NCI-H1694 treated with DMSO at 0.1 percent for 48 hours (cell line): Measurements from ENCODE around the gene HOXA11.

ENCODE experiments used
- DNase-seq: peaks from one replicate; lab custom pipeline; 2025; lab: John Stamatoyannopoulos, UW

Gene HOXA11

DNA sequence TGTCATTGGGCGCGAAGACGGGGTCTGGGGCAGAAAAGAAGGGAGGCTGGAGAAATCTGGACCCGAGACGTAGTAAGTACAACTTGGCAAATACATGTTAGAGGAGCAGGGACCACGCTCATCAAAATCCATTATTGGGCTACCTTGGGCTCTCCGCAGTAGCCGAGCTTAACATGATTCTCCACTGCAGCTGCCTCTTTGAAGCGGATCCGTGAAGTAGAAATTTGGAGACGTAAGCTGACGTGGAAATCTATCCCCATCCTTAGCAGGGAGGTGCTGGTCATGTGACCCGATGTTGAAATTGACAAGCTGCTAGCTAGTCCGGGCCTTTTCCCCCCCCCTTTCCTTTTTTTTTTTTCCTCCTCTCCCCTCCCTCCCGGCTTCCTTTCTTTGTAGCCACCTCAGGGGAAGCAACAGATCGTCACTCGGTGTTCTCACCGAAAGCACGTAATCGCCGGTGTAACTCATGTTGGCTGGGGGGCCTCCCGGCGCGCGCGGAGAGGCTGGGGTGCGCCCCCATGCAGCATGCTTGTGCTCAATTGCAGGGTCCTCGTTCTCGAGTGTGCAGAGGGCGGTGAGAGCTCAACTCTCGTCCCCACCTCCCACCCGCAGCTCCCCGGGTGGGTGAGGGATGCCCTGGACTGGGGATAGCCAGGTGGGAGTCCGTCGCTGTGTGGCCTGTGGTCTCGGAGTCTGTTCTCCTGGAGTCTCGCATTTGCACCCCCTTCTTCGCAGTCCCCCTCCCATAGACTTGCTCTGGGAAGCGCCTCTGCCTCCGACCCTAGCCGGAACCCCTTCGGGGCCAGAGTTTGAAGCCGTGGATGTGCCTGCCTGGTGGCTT lies at the start of gene HOXA11:
Gene HOXA11, minus strand, starts transcription at position 220 of the 841 bp plus-strand sequence. Its CDS starts 88 bp downstream, at position 132.
- no peak for DNase-seq

DNA sequence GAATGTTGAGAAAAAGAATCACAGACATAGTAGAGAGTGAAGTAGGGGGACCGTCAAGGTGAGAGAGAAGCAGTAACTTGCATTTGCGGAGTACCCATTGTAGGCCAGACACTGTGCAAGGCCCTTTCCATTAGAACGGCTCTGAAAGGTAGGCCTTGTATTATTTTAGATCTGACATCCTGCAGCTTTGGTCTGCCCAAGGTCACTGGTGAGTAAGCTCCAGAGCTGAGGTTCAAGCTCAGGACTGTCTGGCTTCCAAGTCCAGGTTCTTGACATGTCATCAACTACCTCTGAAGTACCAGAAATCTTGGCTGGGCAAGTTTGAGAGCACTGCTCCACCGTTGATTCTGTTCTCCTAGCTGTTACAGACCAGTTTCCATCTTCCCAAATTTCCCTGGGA lies 44.4 kb upstream of the HOXA11 start:
- DNase-seq: no peak

DNA sequence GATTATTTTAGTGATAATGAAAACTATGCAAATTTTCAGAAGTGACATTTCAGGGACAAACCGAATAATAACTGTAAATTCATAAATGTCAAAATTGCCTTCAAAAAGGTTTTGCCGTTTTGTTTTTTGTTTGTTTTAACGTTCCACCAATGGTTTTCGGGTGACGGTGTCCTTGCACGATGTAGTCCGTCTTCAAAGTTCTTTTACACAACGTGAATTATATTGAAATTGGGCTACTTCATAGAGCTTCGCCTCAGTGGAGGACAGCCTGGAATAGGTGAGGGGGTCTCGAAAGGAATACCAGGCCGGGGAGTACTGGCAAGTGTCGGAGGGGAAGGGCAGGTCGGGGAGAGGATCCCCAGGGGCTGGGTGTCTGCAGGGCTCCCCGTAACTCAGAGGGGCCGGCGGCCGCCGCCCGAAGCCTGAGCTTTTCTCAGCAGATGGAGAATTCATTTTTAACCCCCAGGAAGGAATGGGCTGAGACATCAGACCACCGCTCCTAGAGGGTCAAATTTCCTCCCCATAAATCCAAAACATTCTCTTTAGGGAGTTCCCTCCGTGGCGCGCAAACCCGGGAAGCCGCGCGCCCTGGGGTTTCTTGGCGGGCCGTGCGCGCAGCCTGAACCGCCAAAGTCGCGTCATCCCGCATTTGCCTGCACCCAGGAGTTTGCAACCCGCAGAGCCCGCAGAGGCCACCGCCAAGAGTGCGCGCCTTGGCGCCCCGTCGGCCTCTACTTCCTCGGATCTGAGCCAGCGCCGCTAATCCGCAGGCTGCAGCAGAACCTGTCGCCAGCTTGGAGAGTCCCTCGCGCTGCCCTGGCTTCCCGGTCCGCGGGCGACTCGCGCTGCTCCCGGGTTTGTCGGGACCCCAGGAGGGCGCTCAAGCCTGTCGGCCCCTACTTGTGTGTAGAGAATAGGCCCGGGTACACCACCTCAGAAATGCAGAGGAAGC lies 40.2 kb upstream of the HOXA11 start:
- DNase-seq: no peak

DNA sequence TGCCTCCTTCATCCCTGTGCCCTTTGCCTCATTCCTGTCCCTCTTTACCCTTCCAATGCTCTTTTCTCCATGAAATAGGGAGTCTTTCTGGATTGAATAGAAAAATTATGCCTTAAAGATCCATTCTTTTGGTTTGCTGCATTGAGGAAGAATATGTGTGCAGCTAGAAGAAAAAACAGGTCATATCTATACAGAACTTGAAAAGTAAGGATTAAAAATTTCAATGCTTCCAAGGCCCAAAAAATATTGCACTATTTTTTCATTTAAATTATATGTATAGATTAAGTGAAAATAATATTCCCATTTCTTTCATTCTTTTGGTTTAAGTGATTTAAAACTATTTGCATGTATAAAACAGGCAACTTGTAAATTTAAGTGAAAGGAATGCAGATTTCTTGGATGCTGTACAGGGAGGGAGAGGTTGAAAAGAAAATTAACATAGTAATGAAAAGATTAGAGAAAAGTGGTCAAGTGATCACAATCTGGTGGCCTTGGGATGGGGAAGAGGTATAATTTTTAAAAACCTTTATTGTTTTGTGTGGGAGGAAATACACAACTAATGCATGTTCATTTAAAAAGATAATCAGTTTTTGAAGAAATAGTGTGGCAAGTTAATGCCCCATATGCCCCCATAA lies 39.0 kb upstream of the HOXA11 start:
- no peak for DNase-seq

DNA sequence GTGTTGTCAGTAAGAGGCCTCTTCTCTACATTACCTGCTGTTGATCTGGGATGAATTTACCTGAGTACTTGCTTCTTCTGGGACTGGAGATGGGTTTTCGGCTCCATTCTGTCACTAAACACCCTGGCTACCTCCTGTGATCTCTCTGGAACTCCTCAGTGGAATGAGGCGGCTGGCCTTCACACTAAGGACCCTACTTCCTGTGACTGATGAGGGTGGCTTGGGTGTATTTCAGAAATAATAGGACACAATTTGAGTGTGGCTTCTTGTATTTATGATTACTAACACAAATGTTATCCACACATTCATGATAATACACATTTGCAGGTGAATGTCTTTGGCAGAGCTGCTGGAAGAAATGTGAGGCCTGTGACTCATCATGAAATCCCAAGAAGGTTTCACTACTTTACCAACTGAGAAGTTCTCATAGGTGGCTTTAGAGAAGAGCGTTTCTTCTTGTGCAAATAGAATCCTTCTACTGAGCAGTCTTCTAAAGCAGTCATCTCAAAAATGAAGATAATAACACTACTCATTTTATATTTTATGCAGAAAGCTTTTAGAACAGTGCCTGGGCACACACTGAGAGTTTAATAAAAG lies 36.3 kb upstream of the HOXA11 start:
- DNase-seq: no peak

DNA sequence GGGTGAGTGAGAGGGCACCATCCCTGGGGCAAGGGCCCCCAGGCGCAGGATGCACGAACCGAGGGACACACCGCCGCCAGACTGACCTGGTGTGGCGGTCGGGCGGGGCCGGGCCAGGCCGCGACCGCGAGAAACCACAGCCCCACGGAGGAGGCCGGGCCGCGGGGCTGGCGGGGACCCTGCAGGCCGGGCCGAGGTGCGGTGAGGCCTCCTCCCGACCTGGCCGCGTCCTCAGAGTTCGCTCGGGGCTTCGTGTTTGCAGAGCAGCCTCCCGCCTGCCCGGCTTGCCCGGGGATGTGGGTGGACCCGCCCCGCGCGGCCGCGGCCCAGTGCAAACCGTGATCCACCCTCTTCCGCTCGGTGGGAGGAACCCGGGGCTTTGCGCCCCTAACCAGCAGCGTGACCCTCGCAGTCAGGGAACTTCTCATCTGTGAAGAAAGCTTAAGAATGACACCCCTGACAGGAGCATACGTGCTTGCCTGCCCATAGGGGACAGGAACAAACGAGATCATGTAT lies 35.5 kb upstream of the HOXA11 start:
- DNase-seq: no peak

DNA sequence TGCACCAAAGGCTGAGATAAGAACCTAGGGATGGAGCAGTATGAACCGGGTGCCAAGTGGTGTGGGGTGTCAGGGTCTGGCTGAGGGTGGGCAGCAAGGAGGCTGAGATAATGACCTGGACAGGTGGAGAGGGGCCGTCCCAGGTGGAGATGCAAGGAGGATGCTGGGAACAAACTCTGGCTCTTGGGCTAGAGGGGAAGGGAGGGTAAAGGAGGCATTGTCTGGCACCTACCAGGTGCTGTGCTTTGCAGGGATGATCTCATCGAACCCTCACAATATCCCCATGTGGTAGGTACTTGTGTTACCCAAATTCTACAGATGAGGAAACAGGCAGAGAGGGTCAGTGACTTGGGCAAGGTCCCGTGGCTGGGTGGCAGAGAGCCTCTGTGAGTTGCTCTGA lies 34.8 kb upstream of the HOXA11 start:
- DNase-seq: no peak

DNA sequence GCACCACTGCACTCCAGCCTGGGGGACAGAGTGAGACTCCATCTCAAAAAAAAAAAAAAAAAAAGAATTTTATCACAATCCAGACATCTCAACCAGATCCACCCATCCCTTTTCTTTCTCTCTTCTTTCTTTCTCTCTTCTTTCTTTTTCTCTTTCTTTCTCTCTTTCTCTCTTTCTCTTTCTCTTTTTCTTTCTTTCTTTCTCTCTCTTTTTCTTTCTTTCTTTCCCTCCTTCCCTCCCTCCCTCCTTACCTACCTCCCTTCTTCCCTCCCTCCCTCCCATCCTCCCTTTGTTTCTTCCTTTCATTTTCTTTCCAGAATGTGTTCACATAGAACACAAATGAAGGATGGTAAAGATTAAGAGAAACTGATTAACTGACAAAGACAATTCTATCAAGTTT lies 32.9 kb upstream of the HOXA11 start:
- no peak for DNase-seq

DNA sequence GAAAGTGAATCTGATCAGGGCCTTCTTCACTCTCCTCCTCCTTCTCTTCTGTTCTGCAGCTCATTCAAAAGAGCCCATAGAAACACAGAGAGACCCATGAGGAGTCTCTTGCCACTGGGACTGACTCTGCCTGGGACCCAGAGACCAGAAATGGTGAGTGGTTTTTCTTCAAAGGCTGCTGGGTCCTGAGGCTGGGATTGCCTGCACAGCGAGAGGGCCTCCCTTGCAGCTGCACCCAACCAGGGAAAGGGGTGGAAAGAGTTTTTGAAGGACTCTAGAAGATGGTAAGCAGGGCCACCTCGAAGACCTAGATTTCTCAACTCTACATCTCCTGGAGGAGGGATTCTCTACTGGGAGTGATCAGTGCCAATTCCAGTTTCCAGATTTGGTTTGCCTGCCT lies 30.3 kb upstream of the HOXA11 start:
- DNase-seq: no peak

DNA sequence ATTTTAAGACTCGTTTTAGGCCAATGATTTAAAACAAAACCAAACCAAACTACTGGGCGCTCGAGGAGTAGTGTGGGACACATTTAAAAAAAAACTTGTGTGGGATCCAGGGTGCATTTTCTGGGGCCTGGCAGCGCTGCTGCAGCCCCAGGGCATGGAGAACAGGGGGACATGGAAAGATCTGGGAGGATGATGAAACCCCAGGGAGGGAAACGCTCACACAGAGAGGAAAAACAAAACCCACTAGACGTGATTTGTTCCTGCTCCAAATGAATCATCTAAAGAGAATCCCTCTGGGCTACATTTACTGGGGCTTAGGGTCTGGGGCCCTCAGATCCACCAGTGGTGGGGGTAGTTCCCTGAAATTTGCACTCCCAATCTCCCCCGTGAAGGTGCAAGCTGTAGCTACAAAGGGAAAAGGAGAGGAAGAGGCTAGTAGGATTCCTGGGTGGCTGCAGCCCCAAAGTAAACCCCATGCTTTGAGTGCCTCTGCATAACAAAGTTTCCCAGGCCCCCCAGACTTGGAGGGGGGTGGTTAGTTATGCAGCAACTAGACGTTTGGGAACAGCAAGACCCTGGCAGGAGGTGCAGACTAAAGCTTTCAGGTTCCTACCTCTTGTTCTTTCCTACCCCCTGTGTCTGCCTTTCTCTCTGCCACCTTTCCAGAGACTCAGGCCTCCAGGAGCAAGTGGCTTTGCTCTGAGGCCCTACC lies 29.4 kb upstream of the HOXA11 start:
- no peak for DNase-seq

DNA sequence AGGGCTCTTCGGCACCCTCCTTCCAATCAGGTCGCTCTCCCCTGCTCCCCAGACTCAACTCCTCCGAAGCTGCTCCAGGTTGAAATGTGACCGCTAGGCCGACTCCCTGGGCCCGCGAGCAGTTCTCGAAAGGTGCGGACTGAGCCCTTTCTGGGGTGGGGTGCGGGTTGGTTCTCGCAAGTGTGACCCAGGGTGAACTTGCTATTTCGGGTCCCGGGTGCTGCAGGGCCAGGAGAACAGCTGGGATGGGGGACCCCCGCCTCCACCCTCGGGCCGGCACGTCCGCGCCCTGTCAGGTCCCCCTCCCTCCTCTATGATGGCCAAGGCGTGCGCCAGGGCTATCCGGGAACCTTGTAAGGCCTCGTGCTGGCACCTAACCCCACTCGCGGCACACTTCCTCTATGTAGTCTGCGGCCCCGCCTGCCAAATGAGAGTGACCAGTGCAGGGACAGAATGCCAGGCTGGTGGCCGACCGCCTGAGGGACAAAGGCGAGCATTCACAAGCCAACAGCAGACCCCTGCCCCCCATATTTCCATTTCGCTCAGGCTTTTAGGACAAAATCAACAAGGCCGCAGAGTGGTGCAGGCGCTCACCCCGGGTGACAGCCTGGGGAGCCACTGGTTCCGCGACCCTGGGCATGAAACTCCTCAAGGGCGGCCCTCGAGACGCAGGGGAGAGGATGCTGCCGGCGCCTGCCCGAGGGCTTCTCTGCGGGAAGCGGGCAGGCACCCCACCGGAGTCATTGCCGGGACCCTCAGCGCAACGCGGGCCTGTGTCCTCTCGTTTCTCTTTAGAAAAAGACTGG lies 28.6 kb upstream of the HOXA11 start:
- DNase-seq: no peak

DNA sequence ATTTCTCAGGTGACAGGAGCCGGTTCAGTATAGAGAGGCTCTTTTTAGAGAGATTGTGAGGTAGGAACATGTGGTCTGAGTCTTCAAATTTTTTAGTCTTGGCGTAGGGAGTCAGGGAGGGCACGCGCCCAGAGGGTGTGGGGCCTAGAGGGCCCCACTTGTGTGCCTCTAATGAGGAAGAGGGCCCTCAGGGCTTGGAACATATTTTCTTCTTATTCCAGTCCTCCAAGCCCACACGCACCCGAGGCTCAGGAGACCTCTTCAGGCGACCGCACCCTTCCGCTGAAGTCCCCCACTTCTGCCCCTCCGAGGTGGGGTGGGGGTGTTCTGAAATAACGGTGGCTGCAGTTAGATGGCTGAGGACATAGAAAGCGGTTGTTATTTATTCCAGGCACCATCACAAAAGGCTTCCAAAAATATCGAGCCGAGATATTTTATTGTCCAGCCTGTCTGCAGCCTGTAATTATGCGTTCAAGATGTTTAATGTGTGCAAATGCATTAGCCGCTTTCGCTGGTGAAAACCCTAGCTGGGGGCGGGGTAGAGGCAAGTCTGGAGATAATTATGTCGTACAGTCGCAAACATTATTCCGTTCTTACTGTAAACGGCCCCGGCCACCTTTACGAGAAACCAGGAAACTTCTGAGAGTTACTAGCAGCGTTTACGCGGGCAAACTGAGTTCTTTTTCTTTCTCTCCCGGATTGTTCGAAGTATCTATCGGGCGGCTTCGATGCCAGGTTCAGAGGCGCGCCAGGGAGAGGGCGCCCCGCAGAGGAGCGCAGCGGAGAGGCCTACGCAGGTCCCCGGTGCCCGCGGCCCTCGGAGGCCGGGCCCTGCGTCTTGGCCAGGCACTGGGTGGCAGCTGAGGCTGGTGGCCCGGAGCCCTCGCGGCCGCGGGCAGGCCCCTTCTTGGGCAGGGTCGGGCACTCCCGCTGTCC lies 27.7 kb upstream of the HOXA11 start:
- DNase-seq: no peak

DNA sequence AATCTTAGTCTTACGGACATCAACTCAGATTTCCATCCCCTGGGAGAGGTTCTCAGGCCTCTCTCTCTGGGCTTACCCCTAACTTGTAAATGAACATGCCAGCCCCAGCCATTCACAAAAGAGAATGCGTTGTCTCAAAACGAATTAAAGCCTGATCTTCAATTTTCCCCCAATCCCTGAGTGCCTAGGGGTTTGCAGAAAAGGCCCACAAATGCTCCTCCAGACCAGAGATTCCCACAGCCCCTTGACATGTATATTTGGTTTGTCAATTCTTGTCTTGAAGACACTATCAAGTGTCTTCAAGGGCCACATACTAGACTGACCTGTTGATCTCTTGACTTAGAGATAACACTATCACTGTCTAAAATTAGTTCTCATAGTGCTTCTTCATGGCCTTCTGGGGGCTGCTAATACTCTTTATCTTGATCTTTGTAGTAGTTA lies 26.8 kb upstream of the HOXA11 start:
- no peak for DNase-seq

DNA sequence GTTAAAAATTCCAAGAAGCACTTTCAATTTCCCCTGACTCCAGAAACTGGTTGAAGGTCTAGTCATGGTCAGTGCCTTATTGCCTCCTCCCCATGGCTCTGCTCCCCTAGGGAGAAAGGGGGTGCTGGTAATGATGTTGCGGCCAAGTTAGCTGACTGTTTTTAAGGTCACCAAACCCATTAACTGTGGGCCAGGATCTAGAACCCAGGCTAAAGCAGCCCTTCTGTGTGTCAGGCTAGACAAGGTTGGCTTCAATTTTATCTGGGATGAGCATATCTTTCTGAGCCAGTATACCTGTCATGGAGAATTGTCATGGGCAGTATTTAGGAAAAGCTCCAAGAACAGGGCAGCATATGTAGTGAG lies 26.0 kb upstream of the HOXA11 start:
- DNase-seq: no peak

DNA sequence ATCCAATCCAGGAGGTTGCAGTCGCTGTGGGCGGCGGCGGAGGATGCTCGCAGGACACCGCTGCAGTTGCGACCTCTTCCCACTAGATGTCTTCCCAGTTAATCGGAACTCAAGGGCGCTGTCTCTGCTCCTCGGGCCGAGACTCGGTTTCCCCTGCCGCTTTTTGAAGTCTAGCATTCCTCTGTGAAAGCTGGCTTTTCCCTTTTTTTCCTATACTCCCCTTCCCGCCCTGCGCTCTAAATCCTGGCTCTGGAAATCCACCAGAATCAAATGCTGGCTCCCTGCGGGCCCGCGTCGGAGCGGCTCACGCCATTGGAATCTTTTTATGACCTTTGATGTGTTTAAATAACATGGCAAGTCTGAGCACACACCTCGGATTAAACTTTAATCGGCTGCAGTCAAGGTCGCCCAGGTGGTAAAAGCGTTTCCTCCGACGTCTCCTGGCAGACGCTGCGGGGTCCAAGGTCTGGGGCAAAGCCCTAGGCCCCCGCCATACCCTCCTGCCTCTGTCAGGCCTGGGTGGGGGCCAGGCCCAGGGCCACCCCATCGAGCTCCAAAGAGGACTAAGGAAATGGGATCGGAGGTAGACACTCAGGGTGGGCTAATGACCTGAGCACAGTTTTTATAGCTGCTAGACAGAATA lies 25.5 kb upstream of the HOXA11 start:
- no peak for DNase-seq

DNA sequence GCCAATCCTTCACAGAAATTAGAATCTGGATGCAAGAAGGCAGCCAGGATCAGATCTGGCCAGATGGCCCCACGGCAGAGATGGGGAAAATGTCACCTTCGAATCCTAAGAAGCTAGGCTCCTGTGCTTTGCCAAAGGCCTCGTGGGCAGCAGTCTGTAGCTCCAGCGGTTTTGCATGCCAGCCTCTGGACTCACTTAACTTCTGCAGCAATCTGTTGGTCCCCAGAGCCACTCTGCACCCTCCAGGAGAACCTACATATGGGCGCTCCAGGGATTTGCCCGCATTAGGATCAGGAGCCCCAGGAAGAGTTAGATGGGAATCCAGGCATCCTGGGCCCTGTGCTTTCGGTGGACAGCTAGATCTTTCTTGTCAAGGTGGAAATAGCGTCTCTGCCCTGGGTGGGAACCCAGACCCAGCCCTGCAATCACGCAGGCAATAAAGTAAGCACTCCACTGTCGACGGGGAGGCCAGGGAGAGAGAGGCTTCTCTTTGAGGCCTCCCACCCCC lies 25.0 kb upstream of the HOXA11 start:
- no peak for DNase-seq

DNA sequence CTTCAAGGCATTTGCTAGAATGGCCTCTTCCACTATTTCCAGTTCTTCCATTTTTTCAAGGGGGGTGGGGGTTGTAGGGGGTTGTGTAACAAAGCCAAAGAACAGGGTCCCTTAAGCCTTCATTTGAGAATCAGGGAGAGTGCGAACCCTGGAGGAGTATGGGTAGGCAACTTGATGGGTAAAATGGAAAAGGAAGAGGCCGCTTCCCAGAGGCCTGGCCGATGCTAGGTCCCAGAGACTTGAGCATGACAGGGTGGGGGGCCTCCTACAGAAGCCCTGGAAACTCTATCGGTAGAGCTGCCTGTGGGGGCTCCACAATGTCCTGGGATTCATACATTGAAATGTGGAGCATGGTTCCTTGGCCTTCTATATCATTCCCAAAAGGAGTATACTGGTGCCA lies 24.0 kb upstream of the HOXA11 start:
- no peak for DNase-seq

DNA sequence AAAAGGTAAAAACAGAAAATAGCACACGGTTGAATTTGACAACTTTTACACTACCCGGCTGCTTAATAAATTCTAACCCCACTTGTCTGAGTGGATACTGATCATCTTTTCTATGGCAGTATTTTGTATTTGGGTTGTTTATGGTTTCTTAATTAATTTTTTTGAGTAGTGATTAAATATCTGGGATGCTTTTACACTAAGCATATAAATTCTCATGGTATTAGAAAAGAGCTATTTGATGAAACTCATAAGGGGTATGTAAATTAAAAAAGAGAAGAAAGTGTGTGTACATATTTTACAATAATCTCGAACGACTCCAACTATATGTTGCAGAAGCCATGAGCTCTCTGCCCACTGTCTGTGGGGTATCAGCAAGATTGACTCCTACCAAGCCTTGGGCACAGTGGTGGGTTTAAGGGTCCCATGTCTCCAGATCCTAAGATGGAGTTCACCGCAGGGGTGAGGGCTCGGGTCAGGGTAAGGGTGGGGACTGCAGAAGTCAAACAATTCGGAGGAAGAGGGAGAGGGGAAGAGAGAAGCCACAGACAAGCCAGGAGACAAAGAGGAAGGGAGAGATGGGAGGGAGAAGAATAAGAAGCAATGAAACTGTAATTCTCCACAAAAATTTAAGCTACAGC lies 22.4 kb upstream of the HOXA11 start:
- no peak for DNase-seq
